NCI-H128 (cell line): ENCODE data around the gene IGF2.
"Not testable (repeated sequence)": the region's sequence is repeated elsewhere in the genome, so short reads cannot be mapped to it uniquely, and the experiment has no call there.

ENCODE experiments used
- DNase-seq: peaks from one replicate; lab custom pipeline; 2025; ENCODE audit not compliant: unreplicated experiment; lab: John Stamatoyannopoulos, UW

Gene IGF2

GRCh38 chr11:2124736-2125484, 14.3 kb downstream of the IGF2 start:
- DNase-seq, result not testable (repeated sequence)

- no peak for DNase-seq
Observed at GRCh38 chr11:2123628-2123960, 15.6 kb downstream of the IGF2 start.

- no peak for DNase-seq
Observed at GRCh38 chr11:2122907-2123627, 16.1 kb downstream of the IGF2 start.

- no peak for DNase-seq
Observed at GRCh38 chr11:2122222-2122906, 16.8 kb downstream of the IGF2 start.

- DNase-seq, result no peak
Observed at GRCh38 chr11:2121227-2122130, 17.7 kb downstream of the IGF2 start.

- no peak for DNase-seq
Observed at GRCh38 chr11:2120359-2121100, 18.7 kb downstream of the IGF2 start.

- DNase-seq, result no peak
Observed at GRCh38 chr11:2118677-2119076, 20.5 kb downstream of the IGF2 start.

- DNase-seq, result no peak
Observed at GRCh38 chr11:2116680-2117079, 22.5 kb downstream of the IGF2 start.

- DNase-seq, result no peak
Observed at GRCh38 chr11:2115308-2115707, 23.9 kb downstream of the IGF2 start.

- DNase-seq, result no peak
Observed at GRCh38 chr11:2114430-2115241, 24.6 kb downstream of the IGF2 start.

- no peak for DNase-seq
Observed at GRCh38 chr11:2113776-2114175, 25.4 kb downstream of the IGF2 start.

GRCh38 chr11:2110521-2110920, 28.7 kb downstream of the IGF2 start:
- DNase-seq, result no peak

- no peak for DNase-seq
Observed at GRCh38 chr11:2109541-2110019, 29.6 kb downstream of the IGF2 start.

- no peak for DNase-seq
Observed at GRCh38 chr11:2108675-2109491, 30.3 kb downstream of the IGF2 start.

- no peak for DNase-seq
Observed at GRCh38 chr11:2107941-2108630, 31.1 kb downstream of the IGF2 start.

- DNase-seq, result no peak
Observed at GRCh38 chr11:2107521-2107920, 31.7 kb downstream of the IGF2 start.

GRCh38 chr11:2106583-2107209, 32.5 kb downstream of the IGF2 start:
- DNase-seq, result no peak

- DNase-seq, result no peak
Observed at GRCh38 chr11:2105511-2105910, 33.7 kb downstream of the IGF2 start.
